Upper lobe of left lung (tissue), 6 donors: ENCODE results near the gene SLC9A9. TPM values are rescaled to one million over a fixed set of nuclear protein-coding genes. Genes with fewer than 3 reads are reported as not detected.

ENCODE experiments used
- ATAC-seq, 2 donors: fragments of 200-7000 bp; cut with Tn5 transposase; one replicate each; pipeline ENCODE4 v1.9.1; 2022; ENCODE audit warnings: mild to moderate bottlenecking in 2 of 2, moderate library complexity in 2 of 2; ENCODE audit not compliant: low FRiP score in 2 of 2
- DNase-seq, 2 donors: peaks; one replicate each; pipeline ENCODE4 v3.0.0-alpha.2; 2019 to 2020
- H3K27ac ChIP-seq, 4 donors: fragments of 200-600 bp; sonication (generic); one replicate each; pipeline ENCODE4 v1.5.1; 2016 to 2019
- H3K27me3 ChIP-seq, 4 donors: fragments of 200-600 bp; sonication (generic); one replicate each; pipeline ENCODE4 v1.5.1; 2017 to 2019
- H3K36me3 ChIP-seq, 4 donors: fragments of 200-600 bp; sonication (generic); one replicate each; pipeline ENCODE4 v1.5.1; 2016 to 2019
- H3K4me1 ChIP-seq, 4 donors: fragments of 200-600 bp; sonication (generic); one replicate each; pipeline ENCODE4 v1.5.1; 2018 to 2019
- H3K4me3 ChIP-seq, 4 donors: fragments of 200-600 bp; sonication (generic); one replicate each; pipeline ENCODE4 v1.5.1; 2017 to 2019; ENCODE audit warnings: mild to moderate bottlenecking in 2 of 4, moderate library complexity in 1 of 4
- H3K9me3 ChIP-seq, 4 donors: fragments of 200-600 bp; sonication (generic); one replicate each; pipeline ENCODE4 v1.5.1; 2018 to 2019
- CTCF ChIP-seq, 6 experiments: fragments of 450-650 bp in 4 of 6; fragments of 200-600 bp in 2 of 6; sonication (generic) in 2 of 6; IDR thresholded peaks; one replicate each; pipeline ENCODE4 v1.5.1; 2016 to 2019; ENCODE audit warnings: antibody characterized with exemption in 6 of 6
- EP300 ChIP-seq, 4 donors: sonication (generic); formaldehyde crosslinking; IDR thresholded peaks; one replicate each; pipeline ENCODE4 v1.5.1; 2017; ENCODE audit warnings: antibody characterized with exemption in 4 of 4, control low read depth in 2 of 4
- POLR2A ChIP-seq, 4 donors: fragments of 450-650 bp; IDR thresholded peaks; one replicate each; pipeline ENCODE4 v1.5.1; 2016 to 2017; ENCODE audit warnings: antibody characterized with exemption in 4 of 4, mild to moderate bottlenecking in 2 of 4
- POLR2AphosphoS5 ChIP-seq, 2 donors: sonication (generic); formaldehyde crosslinking; IDR thresholded peaks; one replicate each; pipeline ENCODE4 v1.5.1; 2017; ENCODE audit warnings: antibody characterized with exemption in 2 of 2
- WGBS, 2 donors: methylation state at CpG; one replicate each; pipeline ENCODE4 v1.1.5; 2017 to 2018; 5-methylcytosine and 5-hydroxymethylcytosine counted together
- total RNA-seq, 6 donors: library from RNA; depleted of rRNA in 4 of 6; stranded (reverse); fragments of >200 nt in 4 of 6; gene quantifications; one replicate each; pipeline versions ENCODE4 v1.1.0 to v1.2.1, GENCODE V29; 2016 to 2021
- donor health status: DM: no; HTN: no; CAD: no; lungs with moderate emphysema.
- donor health status: DM: no; HTN: yes; CAD: no; lungs with severe emphysema.

The SLC9A9 gene
- total RNA-seq, 6 donors from 2014 or later = 4.2 to 20.4 (median 8.7) TPM

- DNase-seq = no peak
- Histone ChIP-seq H3K4me3 (no peak overlapping the region), H3K9me3 (no peaks in the 10 kb centered on the region), H3K27ac (no peak overlapping the region), H3K27me3 (no peaks in the 10 kb centered on the region), H3K36me3 (no peaks in the 10 kb centered on the region), H3K4me1 (no peaks in the 10 kb centered on the region)
- TF ChIP-seq POLR2AphosphoS5 (IDR thresholded peaks at IDR 0.05) (no peak), EP300 (IDR thresholded peaks at IDR 0.05) (no peak), POLR2A (IDR thresholded peaks at IDR 0.05) (no peak), CTCF (IDR thresholded peaks at IDR 0.05) (no peak)
- ATAC-seq = no peak
- WGBS, 2 donors = 87 to 93% methylated on average over 11 of the region's 11 CpGs
Measured at GRCh38 chr3:143236226-143236964, 611.9 kb downstream of the SLC9A9 start.

- Histone ChIP-seq H3K9me3 (no peaks in the 10 kb centered on the region), H3K27ac (no peak overlapping the region)
- TF ChIP-seq POLR2AphosphoS5 (IDR thresholded peaks at IDR 0.05) (no peak), EP300 (IDR thresholded peaks at IDR 0.05) (no peak), CTCF (IDR thresholded peaks at IDR 0.05) (no peak), POLR2A (IDR thresholded peaks at IDR 0.05) (no peak)
Measured at GRCh38 chr3:143235614-143236204, 612.6 kb downstream of the SLC9A9 start.

GRCh38 chr3:143234526-143234925 is 613.7 kb downstream of the SLC9A9 start:
- Histone ChIP-seq H3K36me3 (no peaks in the 10 kb centered on the region), H3K9me3 (no peaks in the 10 kb centered on the region), H3K4me1 (no peaks in the 10 kb centered on the region), H3K27me3 (no peaks in the 10 kb centered on the region), H3K4me3 (no peak overlapping the region), H3K27ac (no peak overlapping the region)
- DNase-seq (no peak), ATAC-seq (no peak)
- WGBS, 2 donors = 76 to 85% methylated on average over 1 of the region's 1 CpG
- TF ChIP-seq CTCF (IDR thresholded peaks at IDR 0.05) = no peak
- no peak for TF ChIP-seq EP300 (IDR thresholded peaks at IDR 0.05)
- no peak for TF ChIP-seq POLR2AphosphoS5 (IDR thresholded peaks at IDR 0.05)
- TF ChIP-seq POLR2A (IDR thresholded peaks at IDR 0.05) = no peak

More at GRCh38 chr3:143235614-143236204, 612.6 kb downstream of the SLC9A9 start:
- 89 to 92% methylated on average over 3 of the region's 3 CpGs for WGBS, 2 donors
- ATAC-seq (no peak), DNase-seq (no peak)
- Histone ChIP-seq H3K36me3 (no peaks in the 10 kb centered on the region), H3K4me3 (no peak overlapping the region), H3K27me3 (no peaks in the 10 kb centered on the region), H3K4me1 (no peaks in the 10 kb centered on the region)

GRCh38 chr3:143232981-143233380 is 615.3 kb downstream of the SLC9A9 start:
- WGBS, 2 donors = 80 to 88% methylated on average over 1 of the region's 1 CpG
- H3K27ac ChIP-seq = no peak overlapping the region
- no peak for DNase-seq
- no peaks in the 10 kb centered on the region for H3K36me3 ChIP-seq
- H3K27me3 ChIP-seq = no peaks in the 10 kb centered on the region
- H3K9me3 ChIP-seq = no peaks in the 10 kb centered on the region
- no peaks in the 10 kb centered on the region for H3K4me1 ChIP-seq
- TF ChIP-seq POLR2AphosphoS5 (IDR thresholded peaks at IDR 0.05) (no peak), EP300 (IDR thresholded peaks at IDR 0.05) (no peak)
- ATAC-seq = no peak
- no peak overlapping the region for H3K4me3 ChIP-seq

GRCh38 chr3:143228405-143228804 is 619.9 kb downstream of the SLC9A9 start:
- H3K4me3 ChIP-seq = no peak overlapping the region
- no peaks in the 10 kb centered on the region for H3K36me3 ChIP-seq
- H3K27ac ChIP-seq = no peak overlapping the region
- WGBS, 2 donors = 91 to 93% methylated on average over 7 to 12 of the region's 12 CpGs
- TF ChIP-seq EP300 (IDR thresholded peaks at IDR 0.05) (no peak), CTCF (IDR thresholded peaks at IDR 0.05) (no peak), POLR2A (IDR thresholded peaks at IDR 0.05) (no peak), POLR2AphosphoS5 (IDR thresholded peaks at IDR 0.05) (no peak)
- DNase-seq (peak in 1 of 2 donors; percentile 58), ATAC-seq (no peak)
- no peaks in the 10 kb centered on the region for H3K27me3 ChIP-seq
- H3K4me1 ChIP-seq = no peaks in the 10 kb centered on the region
- no peaks in the 10 kb centered on the region for H3K9me3 ChIP-seq
